Hepatocyte (in vitro differentiated cells): Measurements from ENCODE around the gene DLG2.

ENCODE experiments used
- EZH2 ChIP-seq: fragments of 200-600 bp; sonication (generic); IDR thresholded peaks from 2 replicates; pipeline ENCODE4 v1.6.1; 2016; ENCODE audit warnings: antibody characterized with exemption, mild to moderate bottlenecking, borderline replicate concordance
- TF ChIP-seq, protein P1 (sequence below): fragments of 200-600 bp; sonication (generic); IDR thresholded peaks from 2 replicates; pipeline ENCODE4 v1.5.1; 2016; ENCODE audit warnings: antibody characterized with exemption, mild to moderate bottlenecking; ENCODE audit not compliant: poor library complexity

DNA sequence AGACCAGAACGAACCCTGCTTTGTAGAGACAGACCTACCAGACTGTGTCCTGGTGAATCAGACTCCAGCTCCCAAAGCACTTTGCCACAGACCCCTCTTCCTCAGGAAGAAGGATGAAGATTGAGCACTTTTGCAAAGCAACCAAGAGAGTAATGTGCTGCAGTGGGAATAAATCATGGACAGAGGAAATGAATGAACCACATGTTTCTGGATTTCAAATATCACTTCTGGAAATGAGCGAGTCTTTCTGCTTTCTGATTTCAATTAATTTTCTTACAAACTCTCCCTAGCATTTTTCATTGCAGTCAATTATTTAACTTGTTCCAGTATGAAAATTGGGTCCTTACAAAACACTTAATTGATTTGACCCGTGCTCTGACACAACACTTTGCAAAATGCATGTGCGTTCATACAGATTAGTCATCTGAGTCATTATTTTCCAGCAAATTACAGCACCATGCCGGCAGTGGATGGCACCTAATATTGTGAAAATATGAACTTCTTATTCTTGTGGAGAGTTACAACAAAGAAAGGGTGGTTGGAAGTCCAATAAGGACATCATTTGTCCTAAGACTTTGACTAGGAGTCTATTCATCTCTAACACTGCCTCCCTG lies 2025.1 kb downstream of the DLG2 start:
- TF ChIP-seq, protein P1, sequence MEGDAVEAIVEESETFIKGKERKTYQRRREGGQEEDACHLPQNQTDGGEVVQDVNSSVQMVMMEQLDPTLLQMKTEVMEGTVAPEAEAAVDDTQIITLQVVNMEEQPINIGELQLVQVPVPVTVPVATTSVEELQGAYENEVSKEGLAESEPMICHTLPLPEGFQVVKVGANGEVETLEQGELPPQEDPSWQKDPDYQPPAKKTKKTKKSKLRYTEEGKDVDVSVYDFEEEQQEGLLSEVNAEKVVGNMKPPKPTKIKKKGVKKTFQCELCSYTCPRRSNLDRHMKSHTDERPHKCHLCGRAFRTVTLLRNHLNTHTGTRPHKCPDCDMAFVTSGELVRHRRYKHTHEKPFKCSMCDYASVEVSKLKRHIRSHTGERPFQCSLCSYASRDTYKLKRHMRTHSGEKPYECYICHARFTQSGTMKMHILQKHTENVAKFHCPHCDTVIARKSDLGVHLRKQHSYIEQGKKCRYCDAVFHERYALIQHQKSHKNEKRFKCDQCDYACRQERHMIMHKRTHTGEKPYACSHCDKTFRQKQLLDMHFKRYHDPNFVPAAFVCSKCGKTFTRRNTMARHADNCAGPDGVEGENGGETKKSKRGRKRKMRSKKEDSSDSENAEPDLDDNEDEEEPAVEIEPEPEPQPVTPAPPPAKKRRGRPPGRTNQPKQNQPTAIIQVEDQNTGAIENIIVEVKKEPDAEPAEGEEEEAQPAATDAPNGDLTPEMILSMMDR, result no peak
- no peak for TF ChIP-seq EZH2
